Measurements from ENCODE around the gene ALDH1L2.

Gene ALDH1L2

GRCh38 chr12:104975587-104976343, 108.5 kb downstream of the ALDH1L2 start:
- no peak for DNase-seq

GRCh38 chr12:104974626-104975290, 109.5 kb downstream of the ALDH1L2 start:
- DNase-seq: no peak

GRCh38 chr12:104973250-104973649, 111.0 kb downstream of the ALDH1L2 start:
- DNase-seq: no peak

GRCh38 chr12:104971306-104971705, 113.0 kb downstream of the ALDH1L2 start:
- no peak for DNase-seq

Data from NCI-H146 (cell line).